Cardiac fibroblast (primary cell): Measurements from ENCODE around the gene ZNF667.

Experiments used
- DNase-seq, 2 donors: peaks; one replicate each; pipeline versions ENCODE4 v3.0.0 to v3.0.0-alpha.2; 2010; ENCODE audit warnings: low read depth in 2 of 2
- H3K4me3 ChIP-seq, 2 donors: replicated peaks in 1 of 2; 1 replicate in 1 of 2; 2 replicates in 1 of 2; pipeline ENCODE4 v1.5.1; 2011; ENCODE audit warnings: low read depth in 2 of 2, low read length in 2 of 2, mild to moderate bottlenecking in 2 of 2, moderate library complexity in 1 of 2
- CTCF ChIP-seq: IDR thresholded peaks from one replicate; pipeline ENCODE4 v1.5.1; 2011; ENCODE audit warnings: low read depth, mild to moderate bottlenecking, low read length, inconsistent platforms

ZNF667 gene

GRCh38 chr19:56405062-56405461 lies 72.1 kb downstream of the ZNF667 start:
- peak overlapping the region in 1 of 2 donors; percentile 91 for H3K4me3 ChIP-seq
- no peak for DNase-seq
- no peak for TF ChIP-seq CTCF

GRCh38 chr19:56404705-56405056 lies 72.5 kb downstream of the ZNF667 start:
- H3K4me3 ChIP-seq, result peak overlapping the region; percentile 78 to 91
- TF ChIP-seq CTCF, result no peak
- peak in 1 of 2 donors; percentile 13 for DNase-seq

GRCh38 chr19:56403764-56404704 lies 73.1 kb downstream of the ZNF667 start, which contains the start of gene ZNF583:
Gene ZNF583, plus strand, starts transcription at chr19:56404332. Its CDS starts 2,783 bp downstream, at chr19:56407115.
- peak; percentile 98 to 99 for DNase-seq
- H3K4me3 ChIP-seq, result peak within 1 kb of the TSS; percentile 78 to 91
- no peak for TF ChIP-seq CTCF

GRCh38 chr19:56403261-56403660 lies 73.9 kb downstream of the ZNF667 start:
- peak overlapping the region; percentile 78 to 91 for H3K4me3 ChIP-seq
- peak; percentile 7 to 47 for DNase-seq
- no peak for TF ChIP-seq CTCF

- no peak for TF ChIP-seq CTCF
- DNase-seq, result no peak
- H3K4me3 ChIP-seq, result no peak overlapping the region
Observed at GRCh38 chr19:56400485-56400884, 76.7 kb downstream of the ZNF667 start.

- H3K4me3 ChIP-seq, result no peak overlapping the region
- DNase-seq, result no peak
- no peak for TF ChIP-seq CTCF
Observed at GRCh38 chr19:56398809-56399208, 78.3 kb downstream of the ZNF667 start.
